T1000 (cell line): ENCODE results near the gene PTMA.
A peak's percentile ranks its signal among the peaks of the same experiment; 100 is the strongest.

ENCODE experiments used
- DNase-seq: peaks from one replicate; lab custom pipeline; 2025; ENCODE audit warnings: mixed read lengths; lab: John Stamatoyannopoulos, UW

PTMA gene

DNA sequence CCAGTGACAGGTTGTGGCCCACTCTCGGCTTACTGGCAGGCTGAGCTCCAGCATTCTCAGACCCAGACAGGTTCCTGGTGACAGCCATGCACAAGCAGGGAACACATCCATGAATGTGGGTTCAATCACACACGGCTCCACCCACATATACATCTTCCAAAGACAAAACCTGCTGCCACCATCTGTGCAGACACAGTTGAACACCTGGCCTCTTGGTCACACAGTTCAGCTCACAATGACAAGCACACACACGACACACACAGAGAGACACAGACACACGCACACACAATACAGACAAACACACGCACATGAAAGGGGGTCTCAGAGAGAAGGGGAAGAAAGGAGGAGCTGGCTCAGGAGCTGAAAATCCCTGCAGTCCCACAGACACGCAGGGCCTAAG, 32.1 kb upstream of the PTMA start:
- DNase-seq, result no peak

DNA sequence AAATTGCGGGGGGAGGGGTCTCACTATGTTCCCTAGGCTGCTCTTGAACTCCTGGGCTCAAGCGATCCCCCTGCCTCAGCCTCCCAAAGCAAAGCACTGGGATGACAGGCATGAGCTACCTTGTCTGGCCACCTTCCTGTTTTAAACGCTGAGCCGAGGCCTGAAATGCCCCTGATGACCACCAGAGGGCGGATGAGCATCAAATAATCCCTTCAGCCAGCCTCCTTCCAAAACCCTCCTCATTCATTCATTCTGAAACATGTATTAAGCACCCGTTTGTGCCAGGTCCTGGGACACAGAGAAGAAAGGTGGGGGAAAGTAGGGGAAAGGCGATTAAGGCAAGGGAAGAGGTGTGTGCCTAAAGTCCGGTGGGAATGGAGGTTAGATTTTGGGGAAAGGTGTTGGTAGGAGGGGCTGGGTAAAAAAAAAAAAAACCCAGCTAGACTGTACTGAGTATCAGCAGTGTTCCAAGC, 30.7 kb upstream of the PTMA start:
- peak; percentile 42 for DNase-seq

DNA sequence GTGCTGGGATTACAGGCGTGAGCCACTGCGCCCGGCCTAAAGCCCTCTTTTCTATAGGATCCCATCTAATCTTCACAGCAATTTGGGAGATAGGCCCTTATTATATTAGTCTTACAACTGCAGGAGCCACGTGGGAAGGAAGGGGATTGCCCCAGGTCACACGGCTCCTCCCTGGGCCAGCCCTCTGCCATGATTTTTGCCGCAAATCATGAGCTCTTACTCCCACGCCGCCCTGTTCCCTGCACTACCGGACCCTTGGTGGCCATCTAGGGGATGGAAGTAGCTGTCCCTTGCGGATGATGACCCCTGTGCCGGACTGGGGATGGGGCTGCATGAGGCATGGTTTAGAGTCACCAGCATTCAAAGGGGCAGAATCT, 28.4 kb upstream of the PTMA start:
- no peak for DNase-seq

DNA sequence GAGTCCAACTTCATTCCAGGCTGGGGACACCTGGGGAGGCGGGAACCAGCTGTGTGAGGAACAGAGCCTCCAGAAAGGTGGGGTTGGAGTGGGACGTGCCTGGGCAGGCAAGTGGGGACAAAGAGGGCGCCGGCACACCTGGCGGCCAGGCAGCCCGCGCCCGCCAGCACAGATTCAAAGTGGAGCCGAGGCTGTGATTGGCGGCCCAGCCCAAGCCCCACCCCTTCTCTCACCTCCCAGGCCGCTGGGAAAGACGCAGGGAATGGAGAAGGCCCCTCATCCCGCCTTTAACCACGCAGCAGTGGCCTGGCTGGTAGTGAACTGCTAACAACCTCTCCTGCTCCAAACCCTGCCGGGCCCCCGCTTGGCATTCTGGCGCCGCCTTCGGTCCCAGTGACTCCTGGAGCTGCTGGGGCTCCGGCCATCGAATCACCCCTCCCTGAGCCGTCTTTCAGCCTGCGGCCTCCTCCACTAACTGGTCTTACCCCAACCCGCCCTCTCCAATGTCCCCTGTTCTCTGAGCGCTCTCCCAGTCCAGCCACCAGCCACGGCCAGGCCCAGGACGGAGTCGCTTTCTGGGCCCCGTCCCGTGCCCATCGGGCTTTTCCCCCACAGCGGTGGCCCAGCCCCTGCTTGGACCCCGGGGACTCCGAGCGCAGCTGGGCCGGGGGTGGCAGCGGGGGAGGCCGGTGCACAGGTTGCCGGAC, 27.9 kb upstream of the PTMA start:
- DNase-seq, result no peak

DNA sequence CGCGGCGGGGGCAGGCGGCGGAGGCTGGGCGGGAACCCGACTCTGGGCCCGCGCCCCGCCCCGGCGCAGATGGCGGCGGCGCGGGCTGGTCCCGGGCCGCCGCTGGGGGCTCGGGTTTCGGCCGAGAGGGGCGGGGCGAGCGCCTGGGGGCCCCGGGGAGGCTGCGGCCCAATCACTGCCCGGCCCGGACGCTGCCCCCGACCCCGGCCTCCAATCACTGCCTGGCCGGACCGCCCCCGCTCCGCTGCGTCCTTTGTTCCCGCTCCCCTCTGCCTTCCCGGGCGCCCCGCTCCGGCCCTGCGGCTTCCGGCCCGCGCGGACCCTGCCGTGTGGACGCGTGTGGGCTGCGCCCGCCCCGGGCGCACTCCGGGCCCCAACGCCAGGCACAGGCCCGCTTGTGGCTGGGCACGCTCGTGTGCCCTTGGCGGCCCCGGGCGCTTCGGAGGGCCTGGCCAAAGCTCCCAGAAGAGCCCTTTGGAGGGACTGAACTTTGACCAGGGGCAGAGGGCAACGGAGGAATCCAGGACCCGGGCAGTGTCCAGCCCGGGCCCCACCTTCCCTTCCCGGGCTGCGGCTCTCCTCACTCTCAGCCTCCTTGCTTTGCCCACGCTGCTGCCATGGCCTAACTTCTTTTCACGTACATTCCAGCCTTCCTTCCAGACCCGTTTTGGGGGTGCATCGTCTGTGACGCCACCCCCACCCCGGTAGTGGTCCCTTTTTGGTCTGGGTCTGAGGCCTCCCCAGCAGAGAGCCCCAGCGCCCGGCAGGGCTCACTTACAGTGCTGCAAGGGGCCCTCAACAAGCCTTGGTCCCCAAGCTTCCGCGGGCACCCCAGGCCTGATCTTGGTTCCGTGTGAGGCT, 27.1 kb upstream of the PTMA start:
- DNase-seq, result peak; percentile 40

DNA sequence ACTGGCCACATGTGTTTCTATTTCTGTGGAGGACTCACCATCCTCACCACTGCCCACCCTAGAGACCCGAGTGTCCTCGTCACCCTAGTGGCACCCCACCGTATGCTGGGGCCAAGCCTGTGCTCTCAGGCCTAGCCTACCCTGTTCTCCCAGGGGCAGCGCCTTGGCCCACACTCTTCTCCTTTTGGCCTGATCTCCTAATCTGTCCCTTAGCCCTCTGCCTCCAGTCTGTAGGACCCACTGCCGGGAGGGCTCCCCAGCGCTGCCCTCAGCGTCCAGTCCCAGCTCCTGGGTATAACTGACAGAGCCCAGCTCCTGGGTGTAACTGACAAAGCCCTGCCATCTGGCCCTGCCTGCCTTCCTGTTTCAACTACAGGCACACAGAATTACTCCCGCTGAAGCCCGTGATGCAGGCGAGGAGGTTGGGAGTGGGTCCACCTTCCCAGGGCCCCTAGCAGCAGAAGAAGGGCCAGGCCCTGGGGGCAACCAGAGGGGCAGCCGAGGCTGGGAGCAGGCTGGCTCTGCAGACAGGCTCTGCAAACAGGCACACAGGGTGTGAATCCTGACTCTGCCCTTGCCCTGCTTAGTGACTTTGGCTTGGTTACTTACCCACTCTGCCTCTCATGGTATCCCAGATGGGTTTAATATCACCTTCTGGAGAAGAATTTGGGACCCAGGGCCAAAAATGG, 25.6 kb upstream of the PTMA start:
- no peak for DNase-seq

DNA sequence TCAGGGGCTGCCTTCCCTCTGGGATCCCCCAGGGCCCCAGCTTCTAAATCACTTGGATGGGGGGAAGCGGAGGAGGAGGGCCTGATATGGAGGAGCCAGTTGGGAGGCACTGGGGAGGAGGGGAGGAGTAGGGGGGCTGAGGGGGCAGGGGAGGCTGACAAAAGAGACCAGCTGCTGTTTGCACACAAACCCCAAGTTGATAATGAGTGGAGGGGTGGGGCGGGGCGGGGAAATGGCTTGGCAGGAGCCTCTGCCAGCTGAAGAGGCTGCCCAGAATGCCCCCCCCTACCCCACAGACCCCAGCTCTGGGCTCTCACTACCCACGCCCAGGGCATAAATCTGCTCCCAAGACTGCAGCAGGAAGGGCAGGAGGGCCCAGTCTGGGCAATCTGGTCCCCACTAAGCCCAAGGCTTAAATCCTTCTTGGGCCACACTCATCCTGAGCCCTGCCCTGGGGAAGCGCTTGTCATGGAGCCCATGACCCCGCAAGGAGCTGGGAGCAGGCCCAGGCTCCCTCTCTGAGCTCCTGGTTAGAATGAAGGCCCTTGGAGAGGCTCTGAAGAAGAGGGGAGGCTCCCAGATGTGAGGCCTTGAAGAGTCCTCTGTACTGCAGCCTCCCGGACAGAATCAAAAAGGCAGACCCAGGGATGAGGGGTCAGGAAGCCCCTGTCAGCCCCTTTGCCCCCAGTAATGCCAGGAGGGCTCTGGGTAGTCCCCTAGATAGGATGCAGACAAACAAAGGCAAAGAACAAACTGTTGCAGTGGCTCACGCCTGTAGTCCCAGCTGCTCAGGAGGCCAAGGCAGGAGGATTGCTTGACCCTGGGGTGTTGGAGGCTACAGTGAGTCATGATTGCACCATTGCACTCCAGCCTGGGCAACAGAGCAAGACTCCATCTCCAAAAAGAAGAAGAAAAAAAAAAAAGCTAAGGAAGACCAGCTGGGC, 24.8 kb upstream of the PTMA start:
- no peak for DNase-seq

DNA sequence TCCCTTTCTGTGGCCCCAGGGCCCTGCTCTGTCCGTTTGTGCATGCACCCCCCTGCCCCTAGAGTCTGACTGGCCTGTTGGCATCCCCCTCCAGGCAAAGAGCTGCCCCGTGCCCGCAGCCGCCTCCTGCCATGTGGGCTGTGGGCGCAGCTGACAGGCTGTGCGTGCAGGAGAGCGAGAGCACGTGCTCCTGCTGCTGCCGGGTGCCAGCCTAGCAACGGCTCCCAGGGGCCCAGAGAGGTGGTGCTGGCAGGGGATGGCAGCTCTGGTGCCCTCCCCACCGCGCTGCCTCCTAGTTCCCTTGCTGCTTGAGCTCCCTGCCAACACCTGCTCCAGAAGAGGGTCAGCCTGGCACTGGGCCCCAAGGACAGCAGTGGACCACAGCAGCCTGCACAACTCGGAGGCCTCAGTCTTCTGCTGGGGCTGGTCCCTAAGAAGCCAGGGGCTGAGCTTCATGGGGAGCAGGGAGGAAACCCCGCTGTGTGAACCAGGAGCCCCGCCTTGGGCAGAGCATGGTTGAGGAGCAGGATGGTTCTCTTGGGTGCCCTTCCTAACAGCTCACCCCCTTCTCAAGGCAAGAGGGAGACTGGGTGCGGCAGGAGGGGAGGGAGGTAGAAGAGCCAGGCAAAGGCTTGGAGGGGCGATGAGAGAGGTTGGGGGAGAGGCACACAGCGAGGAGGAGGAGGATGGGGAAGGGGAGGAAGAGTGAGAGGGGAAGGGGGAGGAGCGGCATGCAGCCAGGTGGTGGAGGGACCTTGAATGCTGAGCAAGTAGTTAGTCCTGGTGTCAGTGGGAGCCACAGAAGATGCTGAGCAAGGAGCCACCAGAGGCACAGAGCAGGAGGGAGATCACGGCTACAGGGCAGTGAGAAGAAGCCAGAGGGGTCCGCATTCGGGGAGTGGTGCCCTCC, 23.8 kb upstream of the PTMA start:
- DNase-seq, result no peak

DNA sequence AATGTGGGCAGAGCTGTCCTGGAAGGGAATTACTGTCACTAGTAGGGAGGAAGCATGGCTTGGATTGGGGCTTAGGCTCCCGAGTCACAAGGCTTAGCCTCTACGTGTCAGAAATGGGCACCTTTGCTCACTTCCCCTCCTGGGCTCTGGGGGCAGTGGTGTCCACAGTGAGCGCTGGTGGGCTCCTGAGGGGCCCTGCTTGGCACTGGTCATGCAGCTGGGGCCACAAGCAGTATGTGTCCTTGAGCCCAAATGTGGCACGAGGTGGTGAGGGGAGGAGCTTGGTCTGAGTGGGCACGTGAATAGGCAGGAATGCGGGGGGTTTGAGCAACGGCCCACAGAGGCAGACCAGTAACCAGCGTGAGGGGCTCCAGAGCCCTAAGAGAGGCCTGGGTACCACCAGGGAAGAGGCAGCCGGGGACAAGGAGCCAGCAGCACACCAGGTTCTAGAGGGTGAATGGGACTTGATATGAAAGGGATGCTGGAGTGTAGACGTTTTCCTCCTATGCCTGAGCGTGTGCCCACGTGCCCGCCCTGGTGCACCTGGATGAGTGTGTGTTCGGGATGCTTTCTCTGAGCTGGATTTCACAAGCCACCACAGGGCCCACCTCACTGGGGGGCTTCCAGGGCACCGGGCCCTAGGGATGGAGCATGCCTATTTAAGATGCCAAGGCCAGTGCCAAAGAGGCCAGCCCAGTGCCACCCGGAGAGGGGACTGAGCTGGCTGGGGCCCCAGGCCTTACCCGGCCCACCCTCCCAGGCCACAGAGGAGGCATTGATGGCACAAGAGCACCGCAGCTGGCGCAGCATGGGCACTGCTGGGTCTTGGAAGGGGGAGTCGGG, 22.8 kb upstream of the PTMA start:
- no peak for DNase-seq

DNA sequence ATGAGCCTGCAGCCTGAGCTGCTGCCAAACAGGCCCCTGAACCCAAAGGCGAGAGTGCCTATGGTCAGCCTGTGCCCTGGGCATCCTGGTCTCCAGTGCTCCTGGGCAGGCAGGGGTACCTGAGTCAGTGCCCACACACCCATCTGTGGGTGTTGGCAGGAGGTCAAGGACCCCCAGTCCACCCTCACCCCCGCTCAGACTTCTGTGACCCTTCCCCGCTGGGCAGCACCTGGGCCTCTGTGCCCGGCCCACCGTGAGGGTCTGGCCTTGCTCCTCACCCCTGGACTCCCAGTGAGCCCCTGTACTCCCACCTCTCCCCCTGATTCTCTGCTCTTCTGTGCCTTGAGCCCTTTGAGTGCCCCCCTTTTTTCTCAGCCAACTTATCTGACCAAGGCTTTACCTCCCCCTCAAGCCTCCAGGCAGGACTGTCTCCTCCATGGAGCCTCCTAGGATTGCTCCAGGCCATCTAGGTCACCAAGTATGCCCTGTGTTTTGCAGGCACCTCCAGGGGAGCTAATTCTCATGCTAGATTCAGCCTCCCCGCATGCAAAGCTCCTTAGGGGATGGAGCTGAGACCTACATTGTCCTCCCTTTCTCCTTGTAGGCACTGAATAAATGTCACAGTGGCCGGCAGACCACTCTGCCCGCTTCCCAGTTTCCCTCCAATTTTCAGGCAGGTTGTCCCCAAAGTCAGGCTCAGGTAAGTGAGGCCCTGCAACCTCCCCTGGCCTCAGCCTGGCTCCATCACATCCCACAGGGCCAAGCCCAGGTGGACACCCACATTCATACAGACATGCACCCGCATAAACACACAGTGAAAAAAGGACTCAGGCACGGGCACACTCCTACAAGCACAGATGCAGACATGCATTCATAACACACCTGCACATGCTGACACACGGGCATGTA, 21.9 kb upstream of the PTMA start:
- no peak for DNase-seq

DNA sequence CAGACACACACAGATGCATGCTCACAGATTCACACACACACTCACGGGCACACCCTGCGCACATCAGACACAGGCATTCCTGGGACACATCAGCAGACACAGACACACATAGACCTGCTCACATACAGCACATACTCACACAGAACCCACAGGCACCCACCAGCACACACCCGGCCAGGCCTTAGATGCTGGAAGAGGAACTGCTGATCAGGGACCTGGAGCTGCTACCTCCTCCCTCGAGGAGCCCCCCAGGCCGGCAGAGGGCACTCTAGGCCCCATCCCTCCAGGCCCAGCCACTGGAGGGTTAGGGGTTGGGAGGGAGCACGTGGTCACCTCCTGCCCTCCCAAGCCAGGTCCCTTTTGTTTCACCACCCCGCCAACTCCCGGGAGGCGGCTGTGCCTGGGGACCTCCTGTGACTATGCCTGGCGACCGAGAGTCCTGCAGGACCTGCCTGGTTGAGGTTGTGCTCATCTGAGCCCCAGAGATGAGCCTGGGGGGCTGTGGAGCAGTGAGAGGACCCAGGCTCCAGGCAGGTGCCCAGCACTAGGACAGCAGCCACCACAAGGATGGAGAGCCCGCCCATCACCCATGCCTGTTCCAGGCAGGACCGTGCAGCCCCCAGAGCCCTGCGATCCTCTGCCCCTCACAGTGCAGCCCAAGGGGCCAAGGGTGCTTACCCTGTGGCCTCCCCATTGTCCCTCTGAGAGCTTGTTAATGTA, 21.0 kb upstream of the PTMA start:
- no peak for DNase-seq

DNA sequence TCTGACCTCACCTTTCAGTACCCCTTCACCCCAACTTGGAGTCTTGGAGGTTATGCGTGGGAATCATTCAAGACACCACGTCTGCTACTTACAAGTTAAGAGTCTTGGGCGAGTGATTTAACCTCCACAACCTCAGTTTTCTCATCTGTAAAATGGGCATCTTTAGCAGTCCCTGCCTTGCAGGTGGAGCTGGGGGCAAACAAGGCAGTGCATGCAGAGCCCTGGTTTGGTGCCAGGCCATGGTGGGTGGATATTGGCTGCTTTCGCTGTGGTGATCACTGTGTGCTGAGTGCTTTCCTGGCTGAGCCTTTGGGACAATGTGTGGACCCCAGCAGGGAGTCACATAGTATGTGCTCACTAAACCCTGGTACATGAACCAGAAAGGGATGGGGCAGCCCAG, 20.4 kb upstream of the PTMA start:
- DNase-seq, result no peak

DNA sequence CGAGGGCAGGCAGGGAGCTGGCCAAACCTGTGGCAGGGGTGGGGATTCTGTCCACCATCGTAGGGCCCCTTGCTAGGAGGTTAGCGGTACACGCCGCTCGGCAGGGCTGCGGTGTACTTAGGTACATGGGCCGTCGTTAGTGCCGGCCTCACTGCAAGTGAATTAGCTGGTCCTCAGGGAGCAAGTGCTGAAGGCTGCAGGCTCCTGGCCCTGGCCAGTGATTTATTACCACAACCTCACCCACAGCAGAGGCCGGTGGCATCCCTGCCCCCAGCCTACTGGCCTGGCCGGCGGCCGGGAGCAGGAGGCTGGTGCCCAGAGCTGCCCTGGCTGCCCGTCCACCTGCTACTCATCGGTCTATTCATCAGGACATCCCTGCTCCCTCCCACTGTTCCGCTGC, 19.6 kb upstream of the PTMA start:
- DNase-seq, result no peak

DNA sequence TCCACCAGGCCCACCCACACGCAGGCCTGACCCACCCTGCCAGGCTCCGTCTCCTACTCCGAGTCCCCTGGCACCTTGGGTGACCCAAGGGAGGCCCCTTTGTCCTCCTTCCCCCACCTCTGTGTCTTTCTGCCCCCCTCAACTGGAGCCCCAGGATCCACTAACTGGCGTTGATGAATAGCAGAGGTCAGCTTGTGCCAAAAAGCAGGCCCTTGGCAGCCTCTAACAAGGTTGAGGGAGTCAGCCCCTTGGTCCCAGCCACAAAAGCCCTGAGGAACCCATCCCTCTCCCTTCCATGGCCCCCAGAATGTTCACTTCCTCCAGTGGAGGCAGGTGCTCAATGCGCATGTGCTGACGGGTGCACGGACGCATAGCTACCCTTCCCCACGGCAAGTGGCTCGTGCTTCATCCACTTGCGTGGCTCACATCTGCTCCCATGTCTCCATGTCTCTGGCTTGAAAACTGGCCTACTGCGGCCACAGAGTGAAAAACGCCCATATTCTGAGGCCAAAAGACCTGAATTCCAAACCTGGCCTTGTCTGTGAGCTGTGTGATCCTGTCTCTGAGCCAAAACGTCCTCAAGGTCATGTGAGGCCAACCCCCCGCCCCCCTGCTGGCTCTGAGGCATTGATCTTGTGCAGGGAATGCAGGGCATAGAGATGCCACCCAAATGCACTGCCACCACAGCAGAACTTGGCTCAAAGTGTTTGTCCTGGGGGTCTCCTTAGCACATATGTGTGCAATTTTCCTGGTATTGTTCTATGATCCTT, 19.0 kb upstream of the PTMA start:
- DNase-seq, result no peak

DNA sequence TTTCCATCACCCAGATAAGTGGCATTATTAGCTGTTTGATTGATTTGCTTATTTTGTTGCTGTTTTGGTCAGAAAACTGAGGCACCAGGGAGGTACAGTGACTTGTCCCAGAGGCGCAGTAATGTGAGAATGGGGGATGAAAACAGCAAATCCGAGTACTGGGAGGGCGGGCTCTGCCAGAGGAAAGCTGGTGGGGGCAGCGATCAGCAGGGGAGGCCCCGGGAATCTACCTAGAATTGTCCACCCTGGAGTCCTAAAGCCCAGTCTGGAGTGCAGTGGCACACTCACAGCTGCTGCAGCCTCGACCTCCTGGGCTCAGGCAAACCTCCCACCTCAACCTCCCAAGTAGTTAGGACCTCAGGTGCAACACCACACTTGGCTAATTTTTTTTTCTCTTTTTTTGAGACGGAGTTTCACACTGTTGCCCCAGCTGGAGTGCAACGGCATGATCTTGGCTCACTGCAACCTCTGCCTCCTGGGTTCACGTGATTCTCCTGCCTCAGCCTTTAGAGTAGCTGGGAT, 17.0 kb upstream of the PTMA start:
- DNase-seq, result no peak

DNA sequence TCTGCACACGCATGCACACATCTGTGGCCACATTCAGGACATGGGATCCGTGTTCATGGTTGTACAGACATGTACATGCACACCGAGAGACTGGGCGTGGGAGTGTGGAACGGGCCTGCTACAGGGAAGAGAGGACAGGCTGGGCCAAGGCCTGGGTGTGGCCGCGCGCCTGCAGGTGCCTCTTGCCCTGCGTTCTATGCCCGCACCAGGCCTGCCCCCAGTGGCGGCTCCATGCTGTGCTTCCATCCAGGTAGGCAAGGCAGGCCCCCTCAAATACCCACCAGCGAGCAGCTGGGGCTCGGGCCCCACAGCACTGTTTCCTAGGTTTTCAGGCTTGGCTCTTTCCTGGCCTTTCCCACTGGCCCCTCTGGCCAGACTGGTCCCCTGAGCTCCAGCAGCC, 15.5 kb upstream of the PTMA start:
- DNase-seq, result no peak

DNA sequence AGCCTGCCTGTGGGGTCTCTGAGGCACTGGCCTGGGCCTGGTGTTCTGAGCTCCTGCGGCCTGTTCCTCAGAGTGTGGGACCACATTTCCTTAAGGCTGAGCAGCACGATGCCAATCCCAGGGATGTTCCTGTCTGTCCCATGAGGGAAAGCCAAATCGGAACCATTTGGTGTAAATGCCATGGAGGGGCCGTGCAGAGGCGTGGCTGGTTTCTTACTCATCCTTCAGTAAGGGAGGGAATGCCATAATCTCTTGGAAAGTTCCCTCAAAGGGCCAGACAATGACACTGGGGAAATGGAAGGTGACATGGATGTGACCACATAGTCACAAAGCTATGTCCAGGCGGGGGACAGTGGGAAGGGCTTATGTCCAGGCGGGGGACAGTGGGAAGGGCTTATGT, 14.4 kb upstream of the PTMA start:
- no peak for DNase-seq
